ENCODE measurements around the gene CLEC16A. TPM values are rescaled to one million over a fixed set of nuclear protein-coding genes. Genes with fewer than 3 reads are reported as not detected.

Gene CLEC16A
- total RNA-seq, 1 donor from 2014 or later = 20.4 TPM

GRCh38 chr16:11162586-11163268 lies 218.4 kb downstream of the CLEC16A start:
- no peak for DNase-seq

- DNase-seq = no peak
Observed at GRCh38 chr16:11163761-11164261, 219.4 kb downstream of the CLEC16A start.

GRCh38 chr16:11164482-11165270 lies 220.3 kb downstream of the CLEC16A start:
- DNase-seq = no peak

- DNase-seq = no peak
Observed at GRCh38 chr16:11165349-11165748, 221.0 kb downstream of the CLEC16A start.

- no peak for DNase-seq
Observed at GRCh38 chr16:11165894-11166665, 221.7 kb downstream of the CLEC16A start.

- no peak for DNase-seq
Observed at GRCh38 chr16:11167581-11167980, 223.2 kb downstream of the CLEC16A start.

- no peak for DNase-seq
Observed at GRCh38 chr16:11168386-11169051, 224.2 kb downstream of the CLEC16A start.

- no peak for DNase-seq
Observed at GRCh38 chr16:11169641-11170040, 225.3 kb downstream of the CLEC16A start.

GRCh38 chr16:11170201-11170600 lies 225.8 kb downstream of the CLEC16A start:
- no peak for DNase-seq

GRCh38 chr16:11170696-11171447 lies 226.5 kb downstream of the CLEC16A start:
- DNase-seq = no peak

- DNase-seq = no peak
Observed at GRCh38 chr16:11171448-11171709, 227.0 kb downstream of the CLEC16A start.

GRCh38 chr16:11171757-11172299 lies 227.5 kb downstream of the CLEC16A start:
- DNase-seq = no peak

- no peak for DNase-seq
Observed at GRCh38 chr16:11173426-11173825, 229.1 kb downstream of the CLEC16A start.

GRCh38 chr16:11174141-11174540 lies 229.8 kb downstream of the CLEC16A start:
- DNase-seq = no peak

GRCh38 chr16:11175106-11175786 lies 230.9 kb downstream of the CLEC16A start:
- no peak for DNase-seq

GRCh38 chr16:11175787-11176341 lies 231.5 kb downstream of the CLEC16A start:
- DNase-seq = no peak

GRCh38 chr16:11177578-11178160 lies 233.3 kb downstream of the CLEC16A start:
- no peak for DNase-seq

GRCh38 chr16:11178424-11178823 lies 234.1 kb downstream of the CLEC16A start:
- DNase-seq = no peak

GRCh38 chr16:11179574-11179973 lies 235.2 kb downstream of the CLEC16A start:
- no peak for DNase-seq

- no peak for DNase-seq
Observed at GRCh38 chr16:11180489-11180888, 236.1 kb downstream of the CLEC16A start.

Data from occipital lobe (tissue), 2 donors.